ENCODE results near the gene SLC4A8. TPM values are rescaled to one million over a fixed set of nuclear protein-coding genes. Genes with fewer than 3 reads are reported as not detected.

The SLC4A8 gene
- total and polyA plus RNA-seq, 9 of the 15 experiments (the other 6 are each of a cell fraction or from before 2014, with no cell fraction given) = 0.04 to 1.5 (median 0.12) TPM; not detected in 2

DNA sequence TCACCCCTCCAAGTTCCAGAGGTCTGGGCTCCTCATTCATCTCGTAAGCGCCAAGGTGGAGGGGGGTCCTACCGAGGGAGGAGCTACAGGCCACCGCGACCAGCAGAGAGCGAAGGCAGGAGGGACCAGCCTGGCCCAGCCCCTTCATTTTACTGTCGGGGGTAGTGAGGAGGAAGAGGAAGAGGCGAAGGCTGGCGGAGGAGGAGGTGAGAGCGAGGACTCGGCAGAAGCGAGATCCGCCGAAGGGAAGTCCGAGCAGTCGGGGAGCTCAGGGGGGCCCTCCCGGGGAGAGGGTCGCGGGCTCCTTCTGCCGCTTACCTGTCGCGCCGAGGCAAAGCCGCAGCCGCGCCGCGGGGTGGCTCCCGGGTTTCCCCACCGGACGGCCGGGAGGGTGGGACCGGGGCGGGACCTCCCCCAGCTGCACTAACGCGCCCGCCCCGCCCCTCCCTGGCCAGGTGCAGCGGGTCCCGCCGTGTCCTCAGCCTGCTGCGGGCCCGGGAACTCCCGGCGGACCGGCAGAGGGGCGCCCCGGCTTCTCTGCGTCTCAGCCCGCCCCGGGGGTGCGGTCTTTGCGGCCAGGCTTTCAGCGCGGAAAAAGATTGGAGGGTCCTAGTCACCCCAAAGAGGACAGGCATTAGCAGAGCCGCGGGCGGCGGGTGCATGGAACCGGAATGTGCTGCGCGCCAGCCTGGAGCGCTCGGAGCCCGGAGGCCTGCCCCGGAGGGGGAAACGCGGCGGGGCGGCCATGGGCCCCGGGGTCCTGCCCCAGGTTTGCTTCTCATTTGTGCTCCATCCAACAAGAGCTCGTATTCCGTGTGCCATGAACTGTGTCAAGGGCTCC lies 33.1 kb upstream of the SLC4A8 start, which contains the start of gene GALNT6 (continued):
- TF ChIP-seq, protein P1, sequence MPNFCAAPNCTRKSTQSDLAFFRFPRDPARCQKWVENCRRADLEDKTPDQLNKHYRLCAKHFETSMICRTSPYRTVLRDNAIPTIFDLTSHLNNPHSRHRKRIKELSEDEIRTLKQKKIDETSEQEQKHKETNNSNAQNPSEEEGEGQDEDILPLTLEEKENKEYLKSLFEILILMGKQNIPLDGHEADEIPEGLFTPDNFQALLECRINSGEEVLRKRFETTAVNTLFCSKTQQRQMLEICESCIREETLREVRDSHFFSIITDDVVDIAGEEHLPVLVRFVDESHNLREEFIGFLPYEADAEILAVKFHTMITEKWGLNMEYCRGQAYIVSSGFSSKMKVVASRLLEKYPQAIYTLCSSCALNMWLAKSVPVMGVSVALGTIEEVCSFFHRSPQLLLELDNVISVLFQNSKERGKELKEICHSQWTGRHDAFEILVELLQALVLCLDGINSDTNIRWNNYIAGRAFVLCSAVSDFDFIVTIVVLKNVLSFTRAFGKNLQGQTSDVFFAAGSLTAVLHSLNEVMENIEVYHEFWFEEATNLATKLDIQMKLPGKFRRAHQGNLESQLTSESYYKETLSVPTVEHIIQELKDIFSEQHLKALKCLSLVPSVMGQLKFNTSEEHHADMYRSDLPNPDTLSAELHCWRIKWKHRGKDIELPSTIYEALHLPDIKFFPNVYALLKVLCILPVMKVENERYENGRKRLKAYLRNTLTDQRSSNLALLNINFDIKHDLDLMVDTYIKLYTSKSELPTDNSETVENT (CRISPR knock-in tag; IDR thresholded peaks at IDR 0.05) = no peak
- peak; percentile 45; the same call in 1 of the 2 replicates for TF ChIP-seq SPI1 (IDR thresholded peaks at IDR 0.05; ENCODE audit: borderline replicate concordance, low read depth, low read length)
- TF ChIP-seq EGR1 (conservative IDR thresholded peaks at IDR 0.05) = no peak
- no peak for TF ChIP-seq ZNF76 (CRISPR knock-in tag; IDR thresholded peaks at IDR 0.05; ENCODE audit: borderline replicate concordance)
- peak; percentile 21 for TF ChIP-seq CCNT2 (IDR thresholded peaks at IDR 0.05; ENCODE audit: borderline replicate concordance, extremely low read depth, insufficient read length, low read depth, low read length)
- TF ChIP-seq, protein P2, sequence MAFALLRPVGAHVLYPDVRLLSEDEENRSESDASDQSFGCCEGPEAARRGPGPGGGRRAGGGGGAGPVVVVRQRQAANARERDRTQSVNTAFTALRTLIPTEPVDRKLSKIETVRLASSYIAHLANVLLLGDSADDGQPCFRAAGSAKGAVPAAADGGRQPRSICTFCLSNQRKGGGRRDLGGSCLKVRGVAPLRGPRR (CRISPR knock-in tag; IDR thresholded peaks at IDR 0.05) = no peak
- no peak for TF ChIP-seq POLR2AphosphoS5 (IDR thresholded peaks at IDR 0.05; ENCODE audit: control insufficient read depth, insufficient read depth, low read depth, low read length)
- no peak for TF ChIP-seq ARID1B (IDR thresholded peaks at IDR 0.05)
- no peak for TF ChIP-seq GATAD2A (IDR thresholded peaks at IDR 0.05)
- TF ChIP-seq ZNF354B (CRISPR knock-in tag; IDR thresholded peaks at IDR 0.05) = no peak
- TF ChIP-seq, protein P3, sequence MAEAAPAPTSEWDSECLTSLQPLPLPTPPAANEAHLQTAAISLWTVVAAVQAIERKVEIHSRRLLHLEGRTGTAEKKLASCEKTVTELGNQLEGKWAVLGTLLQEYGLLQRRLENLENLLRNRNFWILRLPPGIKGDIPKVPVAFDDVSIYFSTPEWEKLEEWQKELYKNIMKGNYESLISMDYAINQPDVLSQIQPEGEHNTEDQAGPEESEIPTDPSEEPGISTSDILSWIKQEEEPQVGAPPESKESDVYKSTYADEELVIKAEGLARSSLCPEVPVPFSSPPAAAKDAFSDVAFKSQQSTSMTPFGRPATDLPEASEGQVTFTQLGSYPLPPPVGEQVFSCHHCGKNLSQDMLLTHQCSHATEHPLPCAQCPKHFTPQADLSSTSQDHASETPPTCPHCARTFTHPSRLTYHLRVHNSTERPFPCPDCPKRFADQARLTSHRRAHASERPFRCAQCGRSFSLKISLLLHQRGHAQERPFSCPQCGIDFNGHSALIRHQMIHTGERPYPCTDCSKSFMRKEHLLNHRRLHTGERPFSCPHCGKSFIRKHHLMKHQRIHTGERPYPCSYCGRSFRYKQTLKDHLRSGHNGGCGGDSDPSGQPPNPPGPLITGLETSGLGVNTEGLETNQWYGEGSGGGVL (CRISPR knock-in tag; IDR thresholded peaks at IDR 0.05) = no peak
- TF ChIP-seq GTF2A2 (tag; IDR thresholded peaks at IDR 0.05) = no peak

All from K562 (cell line).